ENCODE measurements around the gene OGG1. TPM values are rescaled to one million over a fixed set of nuclear protein-coding genes. Genes with fewer than 3 reads are reported as not detected.
A peak's percentile ranks its signal among the peaks of the same experiment; 100 is the strongest.

The OGG1 gene
- total RNA-seq, 1 donor from 2014 or later: 9.2 TPM

DNA sequence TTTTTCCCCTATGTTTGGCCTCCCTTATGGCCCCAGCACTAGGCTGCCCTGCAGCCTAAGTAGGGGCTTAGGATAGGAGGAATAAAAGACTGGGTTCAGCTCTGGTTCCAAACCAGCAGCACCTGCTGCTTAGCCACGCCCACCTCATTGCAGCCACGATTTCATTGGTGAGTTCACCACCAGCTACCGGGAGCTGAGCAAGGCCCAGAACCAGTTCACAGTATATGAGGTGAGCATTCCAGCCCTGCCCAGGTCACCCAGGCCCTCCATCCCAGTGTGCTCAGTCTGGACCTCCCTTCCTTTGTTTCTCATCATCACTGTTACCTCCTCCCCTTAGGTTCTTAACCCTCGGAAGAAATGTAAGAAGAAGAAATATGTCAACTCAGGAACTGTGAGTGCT lies 34.6 kb upstream of the OGG1 start:
- H3K9me3 ChIP-seq (replicated peaks): no peaks in the 10 kb centered on the region
- DNase-seq: no peak
- H3K4me3 ChIP-seq: no peak overlapping the region
- H3K27ac ChIP-seq (replicated peaks): peak overlapping the region; percentile 2
- intact Hi-C loops (cut with micrococcal nuclease): no loop called here
- TF ChIP-seq, protein P1, sequence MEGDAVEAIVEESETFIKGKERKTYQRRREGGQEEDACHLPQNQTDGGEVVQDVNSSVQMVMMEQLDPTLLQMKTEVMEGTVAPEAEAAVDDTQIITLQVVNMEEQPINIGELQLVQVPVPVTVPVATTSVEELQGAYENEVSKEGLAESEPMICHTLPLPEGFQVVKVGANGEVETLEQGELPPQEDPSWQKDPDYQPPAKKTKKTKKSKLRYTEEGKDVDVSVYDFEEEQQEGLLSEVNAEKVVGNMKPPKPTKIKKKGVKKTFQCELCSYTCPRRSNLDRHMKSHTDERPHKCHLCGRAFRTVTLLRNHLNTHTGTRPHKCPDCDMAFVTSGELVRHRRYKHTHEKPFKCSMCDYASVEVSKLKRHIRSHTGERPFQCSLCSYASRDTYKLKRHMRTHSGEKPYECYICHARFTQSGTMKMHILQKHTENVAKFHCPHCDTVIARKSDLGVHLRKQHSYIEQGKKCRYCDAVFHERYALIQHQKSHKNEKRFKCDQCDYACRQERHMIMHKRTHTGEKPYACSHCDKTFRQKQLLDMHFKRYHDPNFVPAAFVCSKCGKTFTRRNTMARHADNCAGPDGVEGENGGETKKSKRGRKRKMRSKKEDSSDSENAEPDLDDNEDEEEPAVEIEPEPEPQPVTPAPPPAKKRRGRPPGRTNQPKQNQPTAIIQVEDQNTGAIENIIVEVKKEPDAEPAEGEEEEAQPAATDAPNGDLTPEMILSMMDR (IDR thresholded peaks at IDR 0.05; ENCODE audit: borderline replicate concordance): no peak
- no peaks in the 10 kb centered on the region for H3K27me3 ChIP-seq (ENCODE audit: low read depth)
- H3K4me1 ChIP-seq: peaks cover 6% of the 10 kb centered on the region
- H3K36me3 ChIP-seq: no peaks in the 10 kb centered on the region

DNA sequence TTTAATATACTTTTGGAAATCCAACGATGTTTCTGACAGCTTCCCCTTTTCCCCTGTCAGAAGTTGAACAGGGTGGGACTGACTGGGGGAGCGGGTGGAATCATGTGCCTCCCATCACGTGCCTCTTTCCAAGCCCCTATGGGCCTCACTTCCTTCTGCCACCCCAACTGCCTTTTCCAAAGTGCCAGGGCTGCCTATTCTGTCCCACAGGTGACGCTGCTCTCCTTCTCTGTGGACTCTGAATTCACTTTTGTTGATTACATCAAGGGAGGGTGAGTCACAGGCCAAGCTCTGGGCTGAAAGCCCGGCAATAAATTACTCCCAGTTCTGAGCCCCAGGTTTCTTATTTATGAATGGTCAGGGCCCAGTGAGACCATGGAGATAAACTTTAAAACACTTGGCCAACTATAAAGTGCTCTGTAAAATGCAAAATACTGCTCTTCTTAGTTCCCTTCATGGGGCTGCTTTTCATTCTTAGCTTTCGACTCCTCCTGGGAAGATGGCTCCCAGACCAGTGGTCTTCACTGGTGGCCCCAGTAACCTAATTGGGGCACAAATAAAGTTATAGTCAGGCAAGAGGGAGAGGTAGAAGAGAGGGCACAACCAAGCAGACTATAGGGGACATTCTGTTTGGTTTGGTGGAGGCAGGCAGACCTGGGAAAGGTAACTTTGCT lies 33.9 kb upstream of the OGG1 start:
- Histone ChIP-seq H3K36me3 (no peaks in the 10 kb centered on the region), H3K4me1 (peaks cover 6% of the 10 kb centered on the region), H3K9me3 (replicated peaks) (no peaks in the 10 kb centered on the region), H3K27ac (replicated peaks) (peak overlapping the region; percentile 61), H3K4me3 (no peak overlapping the region), H3K27me3 (ENCODE audit: low read depth) (no peaks in the 10 kb centered on the region)
- TF ChIP-seq, protein P1 (IDR thresholded peaks at IDR 0.05; ENCODE audit: borderline replicate concordance): peak; percentile 72
- DNase-seq: peak; percentile 65
- intact Hi-C loops (cut with micrococcal nuclease): no loop called here

DNA sequence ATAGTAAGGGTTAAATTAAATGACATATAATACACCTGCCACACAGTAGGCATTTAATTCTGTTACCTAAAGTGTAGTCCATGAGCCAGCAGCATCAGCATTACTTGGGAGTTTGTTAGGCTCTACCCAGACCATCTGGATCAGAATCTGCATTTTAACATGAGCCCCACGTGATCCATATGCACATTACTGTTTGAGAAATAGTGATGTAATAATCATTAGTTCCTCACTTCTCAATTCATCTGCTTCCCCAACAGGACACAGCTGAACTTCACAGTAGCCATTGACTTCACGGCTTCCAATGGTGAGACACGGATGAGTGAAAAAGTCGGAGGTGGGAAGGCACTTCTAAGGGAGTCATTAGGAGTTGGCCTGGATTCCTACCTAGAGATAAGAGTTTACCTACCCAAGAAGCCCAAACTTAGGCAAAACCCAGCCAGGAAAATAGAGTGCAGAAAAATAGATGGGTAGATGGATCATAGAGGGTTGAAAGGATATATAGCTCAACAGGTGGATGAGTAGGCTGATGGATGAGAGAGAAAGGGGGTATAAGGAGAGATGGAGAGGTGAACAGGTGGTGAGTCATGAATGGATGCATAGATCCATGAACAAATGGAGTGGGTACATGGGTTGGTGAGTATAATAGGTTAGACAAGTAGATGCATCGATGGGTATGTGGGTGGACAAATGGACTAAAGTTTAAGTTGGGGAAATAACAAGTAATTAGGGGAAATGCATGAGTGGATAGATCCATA lies 32.8 kb upstream of the OGG1 start:
- Histone ChIP-seq H3K9me3 (replicated peaks) (no peaks in the 10 kb centered on the region), H3K4me3 (no peak overlapping the region), H3K36me3 (no peaks in the 10 kb centered on the region), H3K27ac (replicated peaks) (no peak overlapping the region), H3K27me3 (ENCODE audit: low read depth) (no peaks in the 10 kb centered on the region), H3K4me1 (peaks cover 6% of the 10 kb centered on the region)
- TF ChIP-seq, protein P1 (IDR thresholded peaks at IDR 0.05; ENCODE audit: borderline replicate concordance): no peak
- intact Hi-C loops (cut with micrococcal nuclease): no loop called here
- DNase-seq: no peak

DNA sequence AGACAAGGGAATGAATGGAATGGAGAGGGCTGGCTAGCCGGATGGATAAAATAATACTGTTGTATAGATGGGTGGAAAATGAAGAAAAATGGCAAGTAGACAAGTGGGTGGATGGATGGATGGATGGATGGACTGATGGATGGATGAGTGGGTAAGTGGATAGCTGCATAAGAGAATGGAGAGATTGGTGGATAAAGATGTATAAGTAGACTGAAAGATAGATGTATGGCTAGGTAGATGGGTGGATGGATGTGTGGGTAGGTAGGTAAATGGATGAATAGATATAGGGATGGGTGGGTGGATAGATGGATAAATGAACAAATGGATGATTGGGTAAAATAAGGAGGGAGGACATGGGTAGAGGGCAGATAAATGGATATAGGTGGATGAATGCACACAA lies 32.2 kb upstream of the OGG1 start:
- Histone ChIP-seq H3K4me1 (peaks cover 6% of the 10 kb centered on the region), H3K27ac (replicated peaks) (no peak overlapping the region), H3K9me3 (replicated peaks) (no peaks in the 10 kb centered on the region), H3K4me3 (no peak overlapping the region), H3K36me3 (no peaks in the 10 kb centered on the region), H3K27me3 (ENCODE audit: low read depth) (no peaks in the 10 kb centered on the region)
- no peak for DNase-seq
- TF ChIP-seq, protein P1 (IDR thresholded peaks at IDR 0.05; ENCODE audit: borderline replicate concordance): no peak
- intact Hi-C loops (cut with micrococcal nuclease): no loop called here

DNA sequence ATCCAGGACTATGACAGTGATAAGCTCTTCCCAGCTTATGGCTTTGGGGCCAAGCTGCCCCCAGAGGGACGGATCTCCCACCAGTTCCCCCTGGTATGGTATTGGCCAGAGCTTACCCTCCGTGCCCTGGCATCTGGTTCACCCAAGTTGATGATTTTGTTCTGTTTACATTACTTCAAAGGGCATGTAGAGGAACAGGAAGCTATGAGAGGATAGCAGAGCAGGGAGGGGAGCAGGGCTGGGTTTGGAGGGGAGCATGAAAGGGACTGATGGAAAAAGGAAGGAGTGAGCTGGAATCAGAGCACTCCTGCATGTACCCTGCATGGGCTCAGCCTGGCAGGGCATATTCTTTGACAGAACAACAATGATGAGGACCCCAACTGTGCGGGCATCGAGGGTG lies 31.6 kb upstream of the OGG1 start:
- TF ChIP-seq, protein P1 (IDR thresholded peaks at IDR 0.05; ENCODE audit: borderline replicate concordance): no peak
- intact Hi-C loops (cut with micrococcal nuclease): no loop called here
- Histone ChIP-seq H3K4me3 (no peak overlapping the region), H3K9me3 (replicated peaks) (no peaks in the 10 kb centered on the region), H3K27ac (replicated peaks) (no peak overlapping the region), H3K36me3 (no peaks in the 10 kb centered on the region), H3K27me3 (ENCODE audit: low read depth) (no peaks in the 10 kb centered on the region), H3K4me1 (peaks cover 6% of the 10 kb centered on the region)
- no peak for DNase-seq
